Kidney (tissue), 14 donors: Measurements from ENCODE around the gene FZR1. TPM values are rescaled to one million over a fixed set of nuclear protein-coding genes. Genes with fewer than 3 reads are reported as not detected.

Experiments used
- DNase-seq, 5 donors: peaks; one replicate each; pipeline ENCODE4 v3.0.0-alpha.2; 2013 to 2020
- FAIRE-seq: peaks from 2 replicates; lab custom pipeline; 2012; peaks lifted over from hg19 to GRCh38; lab: Jason Lieb, UNC
- H3K27ac ChIP-seq, 2 donors: one replicate each; pipeline ENCODE4 v1.7.0; 2013; ENCODE audit warnings: low read depth in 2 of 2, low read length in 2 of 2, inconsistent platforms in 1 of 2
- H3K27me3 ChIP-seq: one replicate; pipeline ENCODE4 v1.7.1; 2013; ENCODE audit warnings: low read length, inconsistent platforms; ENCODE audit not compliant: control insufficient read depth, insufficient read depth
- H3K36me3 ChIP-seq, 3 donors: one replicate each; pipeline versions ENCODE4 v1.7.0 to v1.7.1; 2013; ENCODE audit warnings: low read length in 3 of 3, control low read depth in 1 of 3, inconsistent platforms in 1 of 3; ENCODE audit not compliant: insufficient read depth in 3 of 3, control insufficient read depth in 2 of 3
- H3K4me1 ChIP-seq, 3 donors: one replicate each; pipeline versions ENCODE4 v1.7.0 to v1.7.1; 2013; ENCODE audit warnings: low read length in 3 of 3, inconsistent platforms in 1 of 3, low read depth in 1 of 3; ENCODE audit not compliant: control insufficient read depth in 2 of 3, insufficient read depth in 2 of 3
- H3K4me3 ChIP-seq, 3 donors: one replicate each; pipeline versions ENCODE4 v1.7.0 to v1.8.1; 2013; ENCODE audit warnings: low read length in 3 of 3, control low read depth in 1 of 3, inconsistent platforms in 1 of 3
- H3K9ac ChIP-seq, 3 donors: one replicate each; pipeline versions ENCODE4 v1.7.0 to v1.7.1; 2013; ENCODE audit warnings: low read length in 3 of 3, control low read depth in 1 of 3, inconsistent platforms in 1 of 3
- H3K9me3 ChIP-seq, 3 donors: one replicate each; pipeline versions ENCODE4 v1.7.0 to v1.7.1; 2013; ENCODE audit warnings: low read length in 3 of 3, control low read depth in 1 of 3, inconsistent platforms in 1 of 3; ENCODE audit not compliant: control insufficient read depth in 2 of 3, insufficient read depth in 1 of 3
- CTCF ChIP-seq: IDR thresholded peaks from 3 replicates; pipeline ENCODE4 v1.5.1; 2012; ENCODE audit warnings: mild to moderate bottlenecking, moderate library complexity, borderline replicate concordance; ENCODE audit not compliant: insufficient read depth; ENCODE audit errors: extremely low read depth
- intact Hi-C: fragments of 100-400 bp; cut with DNase I; formaldehyde crosslinking; loops from one replicate; pipeline ENCODE4 v1.11.1; 2022
- polyA plus RNA-seq: library from polyadenylated mRNA; stranded (reverse); fragments of 350-450 nt; fragmentation: Illumina TruSeq; extraction: RNeasy Lipid Tissue Mini Kit (QIAGEN cat#74804); gene quantifications from one replicate; pipeline ENCODE4 v1.2.3, GENCODE V29; 2014; ENCODE audit warnings: low read depth, low replicate concordance; ENCODE audit not compliant: insufficient read depth
- total RNA-seq: library from RNA; stranded (reverse); fragmentation: NEBNext Ultra II Directional; extraction: Animal tissue kit (Norgen Biotek cat#: 25700); gene quantifications from one replicate; pipeline ENCODE4 v1.2.1, GENCODE V29; 2021
- donor health status: control.
- donor health status: control.
- donor health status: control.
- donor health status: control.
- donor health status: control.
- donor health status: DM: yes; HTN: yes; CAD: no.
- donor health status: Normal renal cell carcinoma (clear cell type).

FZR1 gene
- total and polyA plus RNA-seq, 2 donors from 2014 or later = 28.4 to 48.0 TPM

GRCh38 chr19:3537438-3538240 lies 31.5 kb downstream of the FZR1 start:
- FAIRE-seq (no peak), DNase-seq (peak in 1 of 5 donors; percentile 74)
- Histone ChIP-seq H3K27me3 (no peaks in the 10 kb centered on the region), H3K4me3 (no peak overlapping the region), H3K9ac (no peak overlapping the region), H3K27ac (no peak overlapping the region), H3K36me3 (peaks cover 0 to 10% (median 6%) of the 10 kb centered on the region in 3 donors), H3K4me1 (no peaks in the 10 kb centered on the region), H3K9me3 (no peaks in the 10 kb centered on the region)
- intact Hi-C loops = no loop called here
- TF ChIP-seq CTCF = no peak

- no peak for TF ChIP-seq CTCF
- peaks cover 0 to 10% (median 6%) of the 10 kb centered on the region in 3 donors for H3K36me3 ChIP-seq
- H3K4me1 ChIP-seq = no peaks in the 10 kb centered on the region
- no peak overlapping the region for H3K27ac ChIP-seq
- no peak overlapping the region for H3K9ac ChIP-seq
- no peaks in the 10 kb centered on the region for H3K9me3 ChIP-seq
- DNase-seq = no peak
- no peaks in the 10 kb centered on the region for H3K27me3 ChIP-seq
- intact Hi-C loops = no loop called here
- FAIRE-seq = no peak
- no peak overlapping the region for H3K4me3 ChIP-seq
Measured at GRCh38 chr19:3538258-3538929, 32.3 kb downstream of the FZR1 start.

- DNase-seq (peak in 3 of 5 donors; percentile 24 to 69 (median 46)), FAIRE-seq (no peak)
- H3K4me1 ChIP-seq = no peaks in the 10 kb centered on the region
- no peak for TF ChIP-seq CTCF
- no peaks in the 10 kb centered on the region for H3K27me3 ChIP-seq
- intact Hi-C loops = no loop called here
- H3K4me3 ChIP-seq = no peak within 1 kb of the TSS
- H3K9me3 ChIP-seq = no peaks in the 10 kb centered on the region
- peaks cover 0 to 11% (median 4%) of the 10 kb centered on the region in 3 donors for H3K36me3 ChIP-seq
- H3K9ac ChIP-seq = no peak within 1 kb of the TSS
- no peak within 1 kb of the TSS for H3K27ac ChIP-seq
Measured at GRCh38 chr19:3538965-3539755, 33.0 kb downstream of the FZR1 start, which contains the start of gene TEKTIP1. TEKTIP1 (plus strand) TSS chr19:3539174; CDS start chr19:3539178, 4 bp downstream.
